K562 (cell line): ENCODE measurements around the gene DAP. TPM values are rescaled to one million over a fixed set of nuclear protein-coding genes. Genes with fewer than 3 reads are reported as not detected.

ENCODE experiments used
- CTBP1 ChIP-seq: fragments of 450-650 bp; IDR thresholded peaks from 2 replicates; pipeline ENCODE4 v1.6.1; 2016; ENCODE audit warnings: borderline replicate concordance
- HMGN3 ChIP-seq: IDR thresholded peaks from 2 replicates; pipeline ENCODE4 v1.6.1; 2011; ENCODE audit warnings: borderline replicate concordance, low read depth, mild to moderate bottlenecking, mixed read lengths, low read length; ENCODE audit not compliant: insufficient read length; ENCODE audit errors: extremely low read depth
- KDM4B ChIP-seq, 2 experiments: fragments of 450-650 bp in 1 of 2; sonication (generic) in 1 of 2; IDR thresholded peaks; 2 replicates each; pipeline ENCODE4 v1.6.1; 2016 to 2017; ENCODE audit warnings: borderline replicate concordance in 2 of 2, antibody characterized with exemption in 1 of 2, low read depth in 1 of 2, mild to moderate bottlenecking in 1 of 2
- MTF1 ChIP-seq: fragments of 250-450 bp; sonication (Bioruptor Pico); IDR thresholded peaks from 2 replicates; pipeline ENCODE4 v1.9.0; 2021; ENCODE audit warnings: moderate library complexity, mild to moderate bottlenecking, inconsistent platforms, borderline replicate concordance
- PATZ1 ChIP-seq: fragments of 250-450 bp; sonication (Bioruptor Pico); IDR thresholded peaks from 2 replicates; pipeline ENCODE4 v1.5.0; 2020; ENCODE audit warnings: mild to moderate bottlenecking, borderline replicate concordance
- SFPQ ChIP-seq: fragments of 200-400 bp; formaldehyde crosslinking; IDR thresholded peaks from 2 replicates; pipeline ENCODE4 v1.6.1; 2017; ENCODE audit warnings: mild to moderate bottlenecking, low read depth, low read length, moderate library complexity
- SIN3B ChIP-seq: fragments of 450-650 bp; IDR thresholded peaks from 2 replicates; pipeline ENCODE4 v1.6.1; 2017; ENCODE audit warnings: low read depth, mild to moderate bottlenecking, moderate library complexity
- SRSF3 ChIP-seq: fragments of 200-400 bp; formaldehyde crosslinking; IDR thresholded peaks from 2 replicates; pipeline ENCODE4 v1.6.1; 2016; ENCODE audit warnings: mild to moderate bottlenecking, low read length, moderate library complexity; ENCODE audit not compliant: insufficient read depth
- XRCC4 ChIP-seq: IDR thresholded peaks from one replicate; pipeline ENCODE4 v1.6.1; 2011; ENCODE audit not compliant: insufficient read depth, insufficient read length; ENCODE audit errors: extremely low read depth
- ZBTB7A ChIP-seq: IDR thresholded peaks from 2 replicates; pipeline ENCODE4 v1.6.1; 2011; ENCODE audit warnings: low read depth, mild to moderate bottlenecking, low read length, moderate library complexity, borderline replicate concordance; ENCODE audit not compliant: control insufficient read depth
- ZNF395 ChIP-seq: fragments of 200-800 bp; sonication (Bioruptor generic); IDR thresholded peaks from 2 replicates; pipeline ENCODE4 v1.6.1; 2017; ENCODE audit warnings: missing genetic modification characterization, missing compliant biosample characterization
- ZNF592 ChIP-seq: fragments of 450-650 bp; IDR thresholded peaks from 2 replicates; pipeline ENCODE4 v1.6.1; 2017; ENCODE audit warnings: antibody characterized with exemption, mild to moderate bottlenecking
- ZNF778 ChIP-seq: fragments of 450-650 bp; formaldehyde crosslinking; IDR thresholded peaks from 2 replicates; pipeline ENCODE4 v1.4.0; 2020; ENCODE audit warnings: mild to moderate bottlenecking, moderate library complexity
- ZNF785 ChIP-seq: fragments of 250-450 bp; sonication (Bioruptor Pico); IDR thresholded peaks from 2 replicates; pipeline ENCODE4 v1.4.0; 2020; ENCODE audit warnings: mild to moderate bottlenecking
- polyA plus RNA-seq, 8 experiments: library from polyadenylated mRNA; depleted of rRNA in 4 of 8; stranded (reverse) in 5 of 8; unstranded in 3 of 8; fragments of >200 nt; fragmentation: Nextera tagmentation in 2 of 8; fragmentation: Illumina TruSeq in 1 of 8; extraction: Ambion mirVana in 2 of 8; extraction: Trizol in 1 of 8; gene quantifications; 2 replicates each; pipeline versions ENCODE4 v1.2.1 to v1.2.3, GENCODE V29; 2011 to 2014; ENCODE audit warnings: inconsistent platforms in 1 of 8, missing spikeins in 1 of 8
- total RNA-seq, 7 experiments: library from RNA; depleted of rRNA in 6 of 7; stranded (reverse); fragments of >200 nt in 6 of 7; fragmentation: Illumina TruSeq in 2 of 7; extraction: Trizol in 2 of 7; gene quantifications; 2 replicates each; pipeline versions ENCODE4 v1.2.1 to v1.2.3, GENCODE V29; 2011 to 2021; ENCODE audit warnings: low replicate concordance in 1 of 7
- TF ChIP-seq, protein P1 (sequence below): sonication (generic); formaldehyde crosslinking; IDR thresholded peaks from 2 replicates; pipeline ENCODE4 v1.8.0; 2022; ENCODE audit warnings: mild to moderate bottlenecking, missing genetic modification reagents

DAP gene
- total and polyA plus RNA-seq, 9 of the 15 experiments (the other 6 are each of a cell fraction or from before 2014, with no cell fraction given) = 14.1 to 151 (median 34.5) TPM

DNA sequence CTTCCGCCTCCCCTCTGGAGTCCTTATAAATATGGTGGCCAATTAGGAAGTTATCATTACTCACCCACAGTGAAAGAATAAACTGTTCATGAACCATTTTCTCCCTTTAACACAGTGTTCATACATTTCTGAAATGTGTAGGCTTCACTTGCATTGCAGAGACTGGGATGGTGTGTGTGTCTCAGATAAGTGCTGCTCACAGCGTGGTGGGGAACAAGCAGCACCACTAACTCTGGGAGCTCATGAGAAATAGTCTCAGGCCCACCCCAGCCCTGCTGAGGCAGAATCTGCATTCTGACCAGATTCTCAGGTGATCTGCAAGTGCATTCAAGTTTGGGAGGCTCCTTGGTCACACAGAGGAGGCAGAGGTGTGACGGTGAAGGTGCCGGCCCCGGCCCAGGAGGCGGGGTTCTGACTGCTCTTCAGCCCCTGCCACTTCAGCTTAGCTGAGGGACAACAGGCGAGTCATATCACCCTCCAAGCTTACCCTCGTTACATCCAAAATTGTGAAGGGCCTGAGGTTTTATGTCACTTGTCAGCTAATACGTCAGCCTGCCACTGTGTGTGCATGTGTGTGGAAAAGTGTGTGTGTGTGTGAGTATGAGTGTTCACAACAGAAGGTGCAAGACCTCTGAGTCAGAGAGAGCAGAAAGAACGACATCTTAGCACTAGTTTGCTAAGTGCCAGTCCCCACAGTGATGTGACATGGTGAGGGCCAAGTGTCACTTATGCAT is 34.7 kb downstream of the DAP start (continued):
- no peak for TF ChIP-seq MTF1 (CRISPR knock-in tag)
- no peak for TF ChIP-seq ZNF592
- TF ChIP-seq, protein P1, sequence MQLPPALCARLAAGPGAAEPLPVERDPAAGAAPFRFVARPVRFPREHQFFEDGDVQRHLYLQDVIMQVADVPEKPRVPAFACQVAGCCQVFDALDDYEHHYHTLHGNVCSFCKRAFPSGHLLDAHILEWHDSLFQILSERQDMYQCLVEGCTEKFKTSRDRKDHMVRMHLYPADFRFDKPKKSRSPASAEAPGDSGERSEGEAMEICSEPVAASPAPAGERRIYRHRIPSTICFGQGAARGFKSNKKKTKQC (CRISPR knock-in tag) = no peak
- TF ChIP-seq ZNF778 = no peak
- no peak for TF ChIP-seq ZNF395 (CRISPR knock-in tag)
- no peak for TF ChIP-seq KDM4B (IDR thresholded peaks at IDR 0.05; ENCODE audit: borderline replicate concordance in 2 of 2, low read depth in 1 of 2)
- no peak for TF ChIP-seq SRSF3
- TF ChIP-seq ZNF785 = no peak
- no peak for TF ChIP-seq XRCC4
- TF ChIP-seq ZBTB7A = peak; percentile 25; the same call in 1 of the 2 replicates
- 0 out of 2 replicates have a peak, but pooled peaks have one; percentile 10 for TF ChIP-seq CTBP1
- no peak for TF ChIP-seq PATZ1
- no peak for TF ChIP-seq SFPQ
- TF ChIP-seq HMGN3 = no peak
- TF ChIP-seq SIN3B = no peak
